Right lobe of liver (tissue), 4 donors: ENCODE measurements around the gene JMJD8.

Experiments used
- CTCF ChIP-seq, 4 donors: fragments of 200-600 bp in 3 of 4; fragments of 450-650 bp in 1 of 4; IDR thresholded peaks; one replicate each; pipeline versions ENCODE4 v1.5.1 to v1.8.0; 2016 to 2022; ENCODE audit warnings: antibody characterized with exemption in 4 of 4, mild to moderate bottlenecking in 2 of 4
- POLR2A ChIP-seq: fragments of 450-650 bp; IDR thresholded peaks from one replicate; pipeline ENCODE4 v1.6.1; 2017; ENCODE audit warnings: antibody characterized with exemption, mild to moderate bottlenecking
- donor health status: DM: no; HTN: no; CAD: no.
- donor health status: DM: no; HTN: no; CAD: no.
- donor health status: DM: no; HTN: yes; CAD: no.

DNA sequence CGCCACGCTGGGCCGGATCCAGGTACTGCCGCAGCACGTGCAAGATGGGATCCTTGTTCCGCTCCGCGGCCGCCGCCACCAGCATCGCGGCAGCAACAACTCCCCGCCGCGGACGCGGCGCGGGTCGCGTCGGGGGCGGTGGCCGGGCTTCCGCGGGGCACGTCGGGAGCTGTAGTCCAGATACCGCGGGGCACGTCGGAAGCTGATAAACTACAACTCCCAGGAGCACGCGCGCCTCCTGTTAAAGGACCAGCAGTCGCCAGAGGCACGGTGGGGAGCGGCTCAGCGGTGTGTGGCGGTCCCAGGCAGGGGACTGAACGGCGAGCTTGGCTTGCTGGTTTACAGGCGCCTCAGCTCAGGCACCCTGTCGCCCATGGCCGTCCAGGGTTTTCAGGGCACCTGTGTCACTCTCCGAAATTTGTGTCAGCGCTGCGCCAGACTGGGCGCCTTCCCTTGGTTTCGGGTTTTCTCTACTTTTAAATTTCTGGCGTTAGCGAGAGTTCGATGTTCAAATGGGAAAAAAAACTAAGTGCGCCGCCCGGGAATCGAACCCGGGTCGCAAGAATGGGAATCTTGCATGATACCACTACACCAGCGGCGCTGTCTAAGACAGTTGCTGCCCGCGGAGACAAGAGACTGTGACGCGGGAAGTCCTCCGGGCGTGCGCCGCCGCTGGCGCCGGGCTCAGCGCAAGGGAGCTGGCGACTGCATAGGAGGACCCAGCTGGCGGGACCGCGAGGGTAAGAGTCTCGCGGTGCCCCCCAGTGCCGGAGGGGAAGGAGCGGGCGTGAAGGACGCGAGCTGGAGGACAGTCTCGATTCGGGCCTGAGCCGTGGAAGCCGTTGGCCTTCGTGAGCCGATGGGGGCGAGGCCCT, 47.7 kb downstream of the JMJD8 start, which contains the start of gene METTL26:
- TF ChIP-seq CTCF (IDR thresholded peaks at IDR 0.05), result no peak
- peak; percentile 64 for TF ChIP-seq POLR2A
